Measurements from ENCODE around the gene SH2D4B.

The SH2D4B gene

GRCh38 chr10:80545258-80545881 is 7.7 kb downstream of the SH2D4B start:
- DNase-seq = no peak

- DNase-seq = no peak
Observed at GRCh38 chr10:80552151-80552646, 14.5 kb downstream of the SH2D4B start.

GRCh38 chr10:80553436-80553835 is 15.7 kb downstream of the SH2D4B start:
- DNase-seq = no peak

- DNase-seq = no peak
Observed at GRCh38 chr10:80554050-80554449, 16.3 kb downstream of the SH2D4B start.

- DNase-seq = no peak
Observed at GRCh38 chr10:80555415-80555814, 17.7 kb downstream of the SH2D4B start.

- no peak for DNase-seq
Observed at GRCh38 chr10:80561950-80562349, 24.2 kb downstream of the SH2D4B start.

- DNase-seq = no peak
Observed at GRCh38 chr10:80567292-80567691, 29.6 kb downstream of the SH2D4B start.

GRCh38 chr10:80569131-80569895 is 31.6 kb downstream of the SH2D4B start:
- no peak for DNase-seq

- DNase-seq = no peak
Observed at GRCh38 chr10:80571352-80571751, 33.6 kb downstream of the SH2D4B start.

GRCh38 chr10:80579181-80579763 is 41.6 kb downstream of the SH2D4B start:
- DNase-seq = no peak

- DNase-seq = no peak
Observed at GRCh38 chr10:80579849-80580637, 42.3 kb downstream of the SH2D4B start.

GRCh38 chr10:80580638-80581468 is 43.2 kb downstream of the SH2D4B start:
- DNase-seq = no peak

- DNase-seq = no peak
Observed at GRCh38 chr10:80581469-80581835, 43.8 kb downstream of the SH2D4B start.

GRCh38 chr10:80582286-80582960 is 44.7 kb downstream of the SH2D4B start:
- DNase-seq = no peak

GRCh38 chr10:80583685-80584084 is 46.0 kb downstream of the SH2D4B start:
- DNase-seq = no peak

GRCh38 chr10:80585812-80586211 is 48.1 kb downstream of the SH2D4B start:
- DNase-seq = no peak

- no peak for DNase-seq
Observed at GRCh38 chr10:80588546-80588945, 50.8 kb downstream of the SH2D4B start.

- no peak for DNase-seq
Observed at GRCh38 chr10:80589726-80590373, 52.1 kb downstream of the SH2D4B start.

GRCh38 chr10:80590585-80591125 is 53.0 kb downstream of the SH2D4B start:
- DNase-seq = no peak

GRCh38 chr10:80596391-80597257 is 58.9 kb downstream of the SH2D4B start:
- DNase-seq = no peak
